Globus pallidus (tissue), 1 donor: ENCODE results near the gene RGS12.

Source experiments
- DNase-seq: peaks from one replicate; pipeline ENCODE4 v3.0.0-alpha.2; 2015; ENCODE audit warnings: low spot score

RGS12 gene

DNA sequence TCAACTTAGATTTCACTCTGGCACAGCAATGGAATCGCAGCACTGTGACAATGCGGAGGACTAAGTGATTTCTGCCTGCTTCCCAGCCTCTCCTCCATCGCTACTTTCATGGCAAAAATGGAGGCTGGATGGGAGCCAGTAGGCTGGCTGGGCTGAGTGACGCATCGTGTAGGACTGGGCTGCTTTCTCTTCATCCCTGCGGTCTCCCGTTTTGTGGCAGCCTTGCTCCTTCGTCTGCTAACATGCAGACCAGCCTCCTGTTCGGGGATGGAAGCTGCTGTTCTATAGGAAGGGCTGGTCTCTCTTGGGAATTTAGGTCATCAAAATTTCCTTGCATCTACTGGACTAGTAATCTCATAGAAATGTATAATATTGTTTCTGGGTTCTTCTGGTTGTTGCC is 15.8 kb upstream of the RGS12 start:
- DNase-seq, result peak; percentile 45

DNA sequence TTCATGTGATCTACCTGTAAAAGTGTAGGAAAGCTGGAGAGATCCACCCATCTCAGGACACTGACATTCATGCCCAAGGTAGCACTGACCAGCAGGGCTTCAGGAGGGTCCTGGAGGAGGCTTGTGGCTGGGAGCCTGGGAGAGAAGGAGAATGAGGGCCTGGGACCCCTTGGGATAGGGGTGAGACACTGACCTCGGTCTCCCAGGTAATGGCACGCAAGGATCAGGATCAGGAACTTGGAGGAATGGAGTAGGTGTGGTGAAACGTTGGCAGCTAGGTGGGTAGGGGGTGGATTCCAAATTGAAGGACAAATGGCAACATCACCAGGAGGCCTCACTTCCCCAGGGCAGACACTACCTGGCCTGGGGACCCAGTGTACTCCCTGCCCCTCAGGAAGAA is 12.4 kb upstream of the RGS12 start:
- DNase-seq, result no peak

DNA sequence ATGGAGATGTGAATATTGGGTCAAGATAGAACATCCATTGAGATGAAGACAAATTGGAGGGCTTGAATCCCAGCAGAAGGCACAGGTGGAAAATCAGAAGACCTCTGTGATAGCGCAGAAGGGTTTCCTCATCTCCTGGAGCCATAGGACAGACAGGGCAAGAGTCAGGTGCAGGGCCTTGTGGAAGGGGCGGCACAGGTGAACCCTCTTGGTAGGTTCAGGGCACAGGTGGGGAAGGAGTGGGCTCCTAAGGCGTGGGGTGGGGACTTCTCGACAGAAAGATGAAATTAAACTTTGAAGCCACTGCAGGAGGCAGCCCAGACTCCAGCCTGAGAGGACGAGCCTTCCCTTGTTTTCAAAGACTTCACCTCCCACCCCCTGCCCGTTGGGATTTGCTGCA is 9.3 kb upstream of the RGS12 start:
- DNase-seq, result no peak

GRCh38 chr4:3283916-3284315 is 8.9 kb upstream of the RGS12 start:
- DNase-seq, result no peak

DNA sequence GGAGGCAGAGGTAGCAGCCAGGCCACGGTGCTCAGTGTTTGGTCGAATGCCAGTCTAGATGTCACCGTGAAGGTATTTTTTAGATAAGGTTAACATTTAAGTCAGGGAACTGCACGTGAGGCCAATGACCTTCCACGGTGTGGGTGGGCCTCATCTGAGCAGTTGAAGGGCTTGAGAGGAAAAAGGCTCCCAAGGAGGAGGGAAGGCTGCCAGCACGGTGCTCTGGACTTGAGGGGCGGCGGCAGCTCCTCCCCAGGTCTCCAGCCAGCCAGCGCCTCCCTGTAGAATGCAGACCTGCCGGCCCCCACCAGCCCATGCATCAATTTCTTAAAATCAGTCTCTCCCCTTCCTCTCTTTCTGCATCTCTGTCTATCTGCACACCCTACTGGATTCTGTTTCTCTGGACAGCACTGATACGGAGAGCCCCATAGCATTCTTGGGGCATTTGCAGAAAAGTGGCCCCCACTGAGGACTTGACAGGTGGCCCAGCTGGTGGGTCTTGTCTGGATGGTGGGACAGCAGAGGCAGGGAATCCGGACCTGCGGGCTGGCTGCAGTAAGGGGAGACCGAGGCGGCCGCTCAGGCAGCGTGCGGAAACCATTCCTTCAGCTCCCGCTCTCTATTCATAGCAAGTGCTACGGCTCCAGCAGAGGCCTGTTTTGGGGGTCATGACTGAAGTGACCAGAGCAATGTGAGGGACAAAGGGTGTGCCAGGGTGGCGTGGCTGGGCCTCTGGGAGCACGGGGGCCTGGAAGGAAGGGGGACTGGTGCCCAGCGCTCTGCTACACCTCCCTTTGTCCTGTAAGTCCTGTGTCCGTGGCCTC is 7.9 kb upstream of the RGS12 start:
- no peak for DNase-seq

- peak; percentile 32 for DNase-seq
These were observed 7.1 kb upstream of the RGS12 start for GRCh38 chr4:3285558-3286334.

DNA sequence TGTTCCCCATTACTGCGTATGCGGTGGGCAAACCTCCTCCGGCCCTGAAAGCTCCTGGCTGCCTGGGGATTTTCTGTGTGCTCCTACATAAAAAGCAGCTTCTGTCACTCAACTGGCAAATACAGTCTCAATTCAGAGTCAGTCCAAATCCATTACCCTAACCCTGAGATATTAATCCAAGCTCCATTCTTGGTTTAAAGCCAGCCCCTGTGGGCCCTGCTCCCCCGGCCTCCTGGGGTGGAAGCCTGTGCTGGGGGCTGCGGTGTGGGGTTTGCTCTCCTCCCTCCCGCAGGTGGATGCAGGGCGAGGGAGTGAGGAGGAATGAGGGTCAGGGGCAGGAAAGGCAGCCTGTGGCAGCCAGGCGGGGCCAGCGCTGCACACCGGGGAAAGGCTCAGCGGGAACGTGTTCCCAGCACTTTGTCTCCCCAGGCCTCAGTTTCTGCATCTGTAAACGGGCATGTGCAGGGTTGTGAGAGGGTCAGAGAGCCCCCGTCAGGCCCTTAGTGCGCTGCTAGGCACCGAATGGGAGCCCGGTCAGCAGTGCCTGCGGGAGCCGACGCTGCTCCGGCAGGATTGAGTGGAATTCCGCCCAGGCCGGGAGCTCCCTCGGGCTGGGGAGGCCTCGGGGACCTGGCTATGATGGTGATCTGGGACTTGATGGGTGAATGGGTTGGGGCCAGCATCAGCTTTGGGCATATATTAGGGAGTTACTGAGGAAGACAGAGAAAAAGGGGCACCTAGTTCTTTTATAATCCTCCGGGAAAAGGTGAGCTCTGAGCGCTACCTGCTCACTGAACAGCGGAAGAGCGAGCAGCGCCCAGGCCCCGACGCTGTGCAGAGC is 6.3 kb upstream of the RGS12 start:
- no peak for DNase-seq

- no peak for DNase-seq
These were observed 5.4 kb upstream of the RGS12 start for GRCh38 chr4:3287271-3287971.

DNA sequence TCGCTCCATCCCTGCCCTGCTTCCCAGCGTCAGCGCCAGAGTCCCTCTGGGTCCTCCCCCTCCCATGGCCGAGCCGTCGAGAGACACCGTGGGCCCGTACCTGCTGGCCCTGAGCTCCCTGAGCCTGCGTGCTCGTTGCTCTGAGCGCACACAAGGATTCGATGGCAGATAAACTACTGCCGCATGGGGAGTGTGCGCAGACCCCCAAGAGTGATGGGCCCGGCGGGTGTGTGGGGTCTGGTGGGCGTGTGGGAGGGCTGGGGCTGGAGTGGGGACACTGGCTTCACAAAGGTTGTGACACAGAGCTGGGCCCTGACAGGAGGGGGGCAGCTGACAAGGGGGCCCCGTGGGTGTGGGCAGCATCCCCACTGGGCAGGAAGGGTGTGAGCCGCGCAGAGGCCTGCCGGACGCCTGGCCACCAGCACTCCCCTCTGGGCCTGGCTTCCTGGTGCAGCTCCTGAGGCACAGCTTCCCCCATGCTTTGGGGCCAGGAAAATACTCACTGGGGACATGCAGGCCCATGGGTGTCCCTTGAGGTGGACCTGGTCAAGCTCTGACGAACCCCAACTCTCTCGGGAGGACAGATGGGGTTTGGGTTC is 4.8 kb upstream of the RGS12 start:
- DNase-seq, result no peak

GRCh38 chr4:3288571-3289094 is 4.2 kb upstream of the RGS12 start:
- DNase-seq, result no peak

- no peak for DNase-seq
These were observed 2.3 kb upstream of the RGS12 start for GRCh38 chr4:3290476-3290875.

- no peak for DNase-seq
These were observed 1.9 kb upstream of the RGS12 start for GRCh38 chr4:3290889-3291321.

DNA sequence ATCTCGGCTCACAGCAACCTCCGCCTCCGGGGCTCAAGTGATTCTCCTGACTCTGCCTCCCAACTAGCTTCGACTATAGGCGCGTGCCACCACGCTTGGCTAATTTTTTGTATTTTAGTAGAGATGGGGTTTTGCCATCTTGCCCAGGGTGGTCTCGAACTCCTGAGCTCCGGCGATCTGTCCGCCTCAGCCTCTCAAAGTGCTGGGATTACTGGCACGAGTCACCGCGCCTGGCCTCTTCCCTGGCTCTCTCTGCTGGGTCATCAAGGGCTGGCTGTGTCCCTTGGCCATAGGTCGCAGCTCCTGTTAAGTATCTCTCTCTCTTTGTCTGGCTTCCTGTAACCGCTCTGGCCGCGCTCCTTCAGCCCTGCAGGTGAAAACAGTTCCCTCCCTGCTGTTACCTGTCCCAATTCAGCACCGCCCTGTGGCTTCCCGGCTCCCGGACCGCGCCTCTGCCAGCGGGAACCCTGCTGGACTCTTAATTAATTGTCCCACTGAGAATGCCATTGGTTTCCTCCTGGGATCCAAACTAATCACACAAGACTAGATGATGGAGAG is 1.3 kb upstream of the RGS12 start:
- no peak for DNase-seq

GRCh38 chr4:3291969-3292570 is 751 bp upstream of the RGS12 start:
- peak; percentile 61 for DNase-seq

GRCh38 chr4:3293401-3294391 is 875 bp downstream of the RGS12 start:
- no peak for DNase-seq

GRCh38 chr4:3294401-3295241 is 1.8 kb downstream of the RGS12 start:
- no peak for DNase-seq

GRCh38 chr4:3295837-3296624 is 3.2 kb downstream of the RGS12 start:
- DNase-seq, result no peak
